ENCODE measurements around the gene GLT8D2. TPM values are rescaled to one million over a fixed set of nuclear protein-coding genes. Genes with fewer than 3 reads are reported as not detected.

Gene GLT8D2, protein sequence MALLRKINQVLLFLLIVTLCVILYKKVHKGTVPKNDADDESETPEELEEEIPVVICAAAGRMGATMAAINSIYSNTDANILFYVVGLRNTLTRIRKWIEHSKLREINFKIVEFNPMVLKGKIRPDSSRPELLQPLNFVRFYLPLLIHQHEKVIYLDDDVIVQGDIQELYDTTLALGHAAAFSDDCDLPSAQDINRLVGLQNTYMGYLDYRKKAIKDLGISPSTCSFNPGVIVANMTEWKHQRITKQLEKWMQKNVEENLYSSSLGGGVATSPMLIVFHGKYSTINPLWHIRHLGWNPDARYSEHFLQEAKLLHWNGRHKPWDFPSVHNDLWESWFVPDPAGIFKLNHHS
- total RNA-seq (under 1 TPM in 1 of 5 experiments, not detected in 4; 0.15 TPM), polyA plus RNA-seq (under 1 TPM in 1 of 2 donors, not detected in 1; 0.43 TPM), total RNA-seq (not detected)

DNA sequence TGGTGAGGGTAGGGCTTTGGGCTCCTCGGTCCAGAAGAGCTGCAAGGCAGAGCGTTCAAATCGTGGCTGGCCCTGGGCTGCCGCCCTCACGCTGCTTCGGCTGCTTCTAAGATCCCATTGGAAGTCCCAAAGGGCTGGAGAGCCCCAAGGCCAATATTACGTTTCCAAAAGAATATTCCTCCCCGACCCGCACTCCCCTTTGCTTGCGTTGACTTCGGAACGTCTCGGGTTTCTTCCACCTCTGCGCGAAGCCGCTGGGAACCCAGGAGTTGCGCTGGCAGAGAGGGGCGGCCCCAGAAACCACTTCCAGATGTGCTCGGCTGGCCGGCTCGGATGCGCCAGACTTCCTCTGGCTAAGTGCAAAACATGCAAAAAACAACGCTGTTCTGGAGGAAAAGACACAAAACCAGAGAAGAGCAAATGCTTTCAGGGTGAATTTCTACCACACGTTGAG lies at the start of gene GLT8D2:
GLT8D2 (minus strand) TSS at position 285 of the 454 bp plus-strand sequence. CDS start 30,539 bp downstream, outside the sequence.
- intact Hi-C loops (cut with micrococcal nuclease): no loop called here
- no peaks in the 10 kb centered on the region for H3K9me3 ChIP-seq (ENCODE audit: control insufficient read depth in 2 of 3, low read length in 3 of 3)
- peaks cover 0 to 3% of the 10 kb centered on the region in 2 donors for H3K4me1 ChIP-seq (ENCODE audit: control insufficient read depth in 2 of 2, insufficient read depth in 2 of 2, low read length in 2 of 2)
- H3K27ac Mint-ChIP-seq: no peak within 1 kb of the TSS
- H3K27me3 ChIP-seq (ENCODE audit: control insufficient read depth in 2 of 2, insufficient read depth in 2 of 2, low read length in 2 of 2): peaks cover 5 to 19% of the 10 kb centered on the region in 2 donors
- peak in 1 of 9 donors; percentile 8 for DNase-seq
- no peak within 1 kb of the TSS for H3K27ac ChIP-seq (ENCODE audit: low read depth, low read length)
- H3K9me3 Mint-ChIP-seq: peaks cover 0 to 1% (median 0%) of the 10 kb centered on the region in 11 donors
- ChIA-PET POLR2A (no interaction called here), CTCF (interaction anchor here (0.8 kb wide), 1 partner anchor 59 kb away, joined by 6 read pairs; no protein-coding TSS in a partner anchor)
- ATAC-seq: no peak
- peaks cover 0 to 4% (median 0%) of the 10 kb centered on the region in 5 donors for H3K36me3 Mint-ChIP-seq
- H3K27me3 Mint-ChIP-seq: peaks cover 39 to 62% (median 47%) of the 10 kb centered on the region in 5 donors
- peak within 1 kb of the TSS in 8 of 10 donors; percentile 9 to 70 (median 59) for H3K4me3 Mint-ChIP-seq
- no peak within 1 kb of the TSS for H3K4me3 ChIP-seq (ENCODE audit: low read length)
- H3K36me3 ChIP-seq (ENCODE audit: control insufficient read depth in 2 of 3, insufficient read depth in 3 of 3, low read length in 3 of 3): no peaks in the 10 kb centered on the region
- H3K4me1 Mint-ChIP-seq: peaks cover 5 to 10% (median 7%) of the 10 kb centered on the region in 7 donors

DNA sequence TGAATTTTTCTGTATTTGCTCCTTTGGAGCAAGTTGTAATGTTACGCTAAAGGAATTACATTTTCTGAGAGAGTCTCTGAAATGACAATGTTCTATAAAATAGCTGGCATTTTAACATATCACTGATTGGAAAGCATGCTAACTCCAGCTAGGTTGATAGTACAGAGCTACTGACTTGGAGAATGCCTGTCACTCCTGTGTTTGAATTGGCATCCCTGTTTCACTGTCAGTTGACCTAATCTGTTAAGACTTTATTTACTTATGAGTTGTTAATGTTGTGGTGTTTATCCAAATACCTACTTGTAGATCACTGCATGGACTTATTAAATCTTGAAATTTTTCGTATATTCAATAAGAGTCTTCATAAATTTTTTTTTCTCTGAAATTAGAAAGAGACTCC lies 48.0 kb upstream of the GLT8D2 start:
- no peaks in the 10 kb centered on the region for H3K4me1 ChIP-seq (ENCODE audit: control insufficient read depth in 2 of 2, insufficient read depth in 2 of 2, low read length in 2 of 2)
- intact Hi-C loops (cut with micrococcal nuclease): no loop called here
- H3K9me3 Mint-ChIP-seq: peaks cover 0 to 3% (median 0%) of the 10 kb centered on the region in 11 donors
- no peak overlapping the region for H3K27ac Mint-ChIP-seq
- H3K36me3 ChIP-seq (ENCODE audit: control insufficient read depth in 2 of 3, insufficient read depth in 3 of 3, low read length in 3 of 3): peaks cover 0 to 32% (median 12%) of the 10 kb centered on the region in 3 experiments
- POLR2A ChIA-PET: interaction anchor here (0.9 kb wide), 1 partner anchor 170 kb away, joined by 3 read pairs; no protein-coding TSS in a partner anchor
- CTCF ChIA-PET: interaction anchor here (2.8 kb wide), 1 partner anchor 11 kb away, joined by 11 read pairs; no protein-coding TSS in a partner anchor
- peaks cover 10 to 52% (median 28%) of the 10 kb centered on the region in 5 donors for H3K36me3 Mint-ChIP-seq
- no peak overlapping the region for H3K4me3 ChIP-seq (ENCODE audit: low read length)
- H3K4me3 Mint-ChIP-seq: no peak overlapping the region
- no peak for ATAC-seq
- no peaks in the 10 kb centered on the region for H3K27me3 ChIP-seq (ENCODE audit: control insufficient read depth in 2 of 2, insufficient read depth in 2 of 2, low read length in 2 of 2)
- no peaks in the 10 kb centered on the region for H3K27me3 Mint-ChIP-seq
- no peaks in the 10 kb centered on the region for H3K4me1 Mint-ChIP-seq
- DNase-seq: no peak
- no peak overlapping the region for H3K27ac ChIP-seq (ENCODE audit: low read depth, low read length)
- H3K9me3 ChIP-seq (ENCODE audit: control insufficient read depth in 2 of 3, low read length in 3 of 3): no peaks in the 10 kb centered on the region

DNA sequence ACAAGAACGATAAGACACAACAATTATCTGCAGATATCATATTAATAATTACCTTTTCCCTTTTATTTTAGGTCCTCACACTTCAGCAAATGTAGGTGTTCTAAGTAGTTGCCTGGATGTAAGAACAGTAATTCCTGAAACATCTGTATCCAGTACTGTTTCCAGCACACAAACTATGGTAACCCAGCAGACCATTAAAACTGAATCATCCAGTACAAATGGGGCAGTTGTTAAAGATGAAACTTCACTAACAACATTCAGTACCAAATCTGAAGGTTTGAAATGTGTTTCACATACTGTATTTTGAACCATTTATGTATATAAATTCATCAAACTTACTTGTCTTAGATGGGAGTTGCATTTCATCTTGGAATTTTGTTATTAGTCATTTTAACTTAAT lies 45.3 kb upstream of the GLT8D2 start:
- H3K36me3 Mint-ChIP-seq: peaks cover 7 to 50% (median 29%) of the 10 kb centered on the region in 5 donors
- intact Hi-C loops (cut with micrococcal nuclease): no loop called here
- H3K27ac Mint-ChIP-seq: no peak overlapping the region
- peaks cover 0 to 3% (median 0%) of the 10 kb centered on the region in 11 donors for H3K9me3 Mint-ChIP-seq
- peaks cover 0 to 1% (median 0%) of the 10 kb centered on the region in 7 donors for H3K4me1 Mint-ChIP-seq
- no peak overlapping the region for H3K27ac ChIP-seq (ENCODE audit: low read depth, low read length)
- no peak overlapping the region for H3K4me3 ChIP-seq (ENCODE audit: low read length)
- no peaks in the 10 kb centered on the region for H3K27me3 ChIP-seq (ENCODE audit: control insufficient read depth in 2 of 2, insufficient read depth in 2 of 2, low read length in 2 of 2)
- no peaks in the 10 kb centered on the region for H3K27me3 Mint-ChIP-seq
- H3K9me3 ChIP-seq (ENCODE audit: control insufficient read depth in 2 of 3, low read length in 3 of 3): no peaks in the 10 kb centered on the region
- H3K4me3 Mint-ChIP-seq: no peak overlapping the region
- no peaks in the 10 kb centered on the region for H3K4me1 ChIP-seq (ENCODE audit: control insufficient read depth in 2 of 2, insufficient read depth in 2 of 2, low read length in 2 of 2)
- ChIA-PET CTCF (no interaction called here), POLR2A (no interaction called here)
- peaks cover 0 to 37% (median 12%) of the 10 kb centered on the region in 3 experiments for H3K36me3 ChIP-seq (ENCODE audit: control insufficient read depth in 2 of 3, insufficient read depth in 3 of 3, low read length in 3 of 3)
- ATAC-seq (no peak), DNase-seq (no peak)

DNA sequence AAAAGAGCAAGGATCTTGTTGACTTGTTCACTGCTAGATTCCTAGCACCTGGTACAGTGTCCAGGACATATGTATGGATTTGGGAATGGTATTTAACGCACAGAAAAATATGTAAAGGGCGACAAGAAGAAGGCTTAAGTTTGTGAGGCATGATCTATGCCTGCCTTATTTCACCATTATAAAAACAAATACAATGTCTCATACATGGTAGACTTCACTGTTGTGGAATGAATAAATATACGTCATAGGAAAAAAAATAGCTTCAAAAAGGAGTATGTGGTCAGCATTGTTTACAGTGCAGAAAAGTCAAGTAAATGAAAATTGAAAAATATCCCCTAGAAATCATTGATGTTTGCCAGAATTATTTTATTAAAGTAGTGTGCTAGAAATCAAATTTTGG lies 44.3 kb upstream of the GLT8D2 start:
- Mint-ChIP-seq H3K27me3 (no peaks in the 10 kb centered on the region), H3K4me3 (no peak overlapping the region), H3K4me1 (peaks cover 0 to 1% (median 0%) of the 10 kb centered on the region in 7 donors), H3K27ac (peak overlapping the region in 1 of 9 donors; percentile 22), H3K9me3 (peaks cover 0 to 3% (median 0%) of the 10 kb centered on the region in 11 donors), H3K36me3 (peaks cover 7 to 59% (median 38%) of the 10 kb centered on the region in 5 donors)
- DNase-seq (no peak), ATAC-seq (no peak)
- Histone ChIP-seq H3K27ac (ENCODE audit: low read depth, low read length) (no peak overlapping the region), H3K4me1 (ENCODE audit: control insufficient read depth in 2 of 2, insufficient read depth in 2 of 2, low read length in 2 of 2) (no peaks in the 10 kb centered on the region), H3K9me3 (ENCODE audit: control insufficient read depth in 2 of 3, low read length in 3 of 3) (no peaks in the 10 kb centered on the region), H3K36me3 (ENCODE audit: control insufficient read depth in 2 of 3, insufficient read depth in 3 of 3, low read length in 3 of 3) (peaks cover 0 to 35% (median 12%) of the 10 kb centered on the region in 3 experiments), H3K4me3 (ENCODE audit: low read length) (no peak overlapping the region), H3K27me3 (ENCODE audit: control insufficient read depth in 2 of 2, insufficient read depth in 2 of 2, low read length in 2 of 2) (no peaks in the 10 kb centered on the region)
- intact Hi-C loops (cut with micrococcal nuclease): no loop called here
- CTCF ChIA-PET: no interaction called here
- POLR2A ChIA-PET: no interaction called here

DNA sequence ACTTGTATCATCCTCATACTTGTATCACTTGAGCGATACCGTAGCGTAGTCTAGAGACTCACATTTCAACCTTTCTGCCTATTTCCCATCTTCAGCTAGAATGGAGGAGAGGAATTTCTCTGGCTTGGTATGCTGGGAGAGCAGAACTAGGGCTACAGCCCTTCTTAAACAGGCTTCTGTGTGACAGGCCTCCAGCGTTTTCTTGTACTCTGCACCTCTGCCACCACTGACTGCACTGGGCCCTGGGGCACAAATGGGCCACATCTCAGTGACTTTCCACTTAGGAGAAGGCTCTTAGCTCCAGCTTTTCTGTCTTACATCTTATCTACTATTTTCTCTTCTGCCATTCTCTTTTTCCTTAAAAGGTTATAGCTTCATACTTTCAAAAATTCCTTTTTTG lies 41.1 kb upstream of the GLT8D2 start:
- H3K36me3 Mint-ChIP-seq: peaks cover 7 to 49% (median 29%) of the 10 kb centered on the region in 5 donors
- Histone ChIP-seq H3K36me3 (ENCODE audit: control insufficient read depth in 2 of 3, insufficient read depth in 3 of 3, low read length in 3 of 3) (peaks cover 3 to 49% (median 12%) of the 10 kb centered on the region in 3 experiments), H3K27me3 (ENCODE audit: control insufficient read depth in 2 of 2, insufficient read depth in 2 of 2, low read length in 2 of 2) (no peaks in the 10 kb centered on the region), H3K4me1 (ENCODE audit: control insufficient read depth in 2 of 2, insufficient read depth in 2 of 2, low read length in 2 of 2) (no peaks in the 10 kb centered on the region), H3K27ac (ENCODE audit: low read depth, low read length) (no peak overlapping the region), H3K4me3 (ENCODE audit: low read length) (no peak overlapping the region), H3K9me3 (ENCODE audit: control insufficient read depth in 2 of 3, low read length in 3 of 3) (no peaks in the 10 kb centered on the region)
- H3K27ac Mint-ChIP-seq: no peak overlapping the region
- peaks cover 0 to 1% (median 0%) of the 10 kb centered on the region in 7 donors for H3K4me1 Mint-ChIP-seq
- CTCF ChIA-PET: no interaction called here
- no peaks in the 10 kb centered on the region for H3K9me3 Mint-ChIP-seq
- DNase-seq (no peak), ATAC-seq (no peak)
- POLR2A ChIA-PET: no interaction called here
- intact Hi-C loops (cut with micrococcal nuclease): loop anchor here in 1 of 2 donors (2.0 kb wide), 1 partner anchor 18 kb away; no protein-coding TSS in a partner anchor
- no peaks in the 10 kb centered on the region for H3K27me3 Mint-ChIP-seq
- H3K4me3 Mint-ChIP-seq: no peak overlapping the region

DNA sequence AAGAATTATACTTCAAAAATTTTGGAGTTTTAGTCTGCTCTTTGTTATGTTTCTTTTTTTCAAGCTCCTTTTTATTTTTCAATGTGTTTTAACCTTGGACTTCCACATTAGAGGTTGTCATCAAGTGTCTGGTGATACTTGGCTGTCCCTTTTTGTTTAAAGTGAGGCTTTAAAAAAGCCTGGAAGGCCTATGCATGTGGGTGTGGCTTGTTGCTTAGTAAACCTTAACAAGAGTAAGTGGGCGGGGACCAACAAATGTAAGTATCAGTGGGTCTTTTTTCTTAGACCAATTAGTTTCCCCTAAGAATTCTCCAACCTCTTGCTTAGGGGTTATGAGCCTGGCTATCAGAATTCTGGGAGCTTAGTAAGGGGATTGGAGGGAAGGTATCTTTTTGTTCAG lies 40.7 kb upstream of the GLT8D2 start:
- Mint-ChIP-seq H3K27ac (no peak overlapping the region), H3K9me3 (no peaks in the 10 kb centered on the region), H3K27me3 (no peaks in the 10 kb centered on the region), H3K4me1 (peaks cover 0 to 1% (median 0%) of the 10 kb centered on the region in 7 donors), H3K4me3 (no peak overlapping the region), H3K36me3 (peaks cover 7 to 51% (median 29%) of the 10 kb centered on the region in 5 donors)
- H3K9me3 ChIP-seq (ENCODE audit: control insufficient read depth in 2 of 3, low read length in 3 of 3): no peaks in the 10 kb centered on the region
- no peak overlapping the region for H3K27ac ChIP-seq (ENCODE audit: low read depth, low read length)
- DNase-seq (no peak), ATAC-seq (no peak)
- H3K27me3 ChIP-seq (ENCODE audit: control insufficient read depth in 2 of 2, insufficient read depth in 2 of 2, low read length in 2 of 2): no peaks in the 10 kb centered on the region
- ChIA-PET POLR2A (no interaction called here), CTCF (no interaction called here)
- intact Hi-C loops (cut with micrococcal nuclease): loop anchor here in 1 of 2 donors (2.0 kb wide), 1 partner anchor 18 kb away; no protein-coding TSS in a partner anchor
- H3K4me3 ChIP-seq (ENCODE audit: low read length): no peak overlapping the region
- H3K36me3 ChIP-seq (ENCODE audit: control insufficient read depth in 2 of 3, insufficient read depth in 3 of 3, low read length in 3 of 3): peaks cover 3 to 53% (median 12%) of the 10 kb centered on the region in 3 experiments
- H3K4me1 ChIP-seq (ENCODE audit: control insufficient read depth in 2 of 2, insufficient read depth in 2 of 2, low read length in 2 of 2): no peaks in the 10 kb centered on the region
